ENCODE measurements around the gene ORC5.
A peak's percentile ranks its signal among the peaks of the same experiment; 100 is the strongest.

Gene ORC5

DNA sequence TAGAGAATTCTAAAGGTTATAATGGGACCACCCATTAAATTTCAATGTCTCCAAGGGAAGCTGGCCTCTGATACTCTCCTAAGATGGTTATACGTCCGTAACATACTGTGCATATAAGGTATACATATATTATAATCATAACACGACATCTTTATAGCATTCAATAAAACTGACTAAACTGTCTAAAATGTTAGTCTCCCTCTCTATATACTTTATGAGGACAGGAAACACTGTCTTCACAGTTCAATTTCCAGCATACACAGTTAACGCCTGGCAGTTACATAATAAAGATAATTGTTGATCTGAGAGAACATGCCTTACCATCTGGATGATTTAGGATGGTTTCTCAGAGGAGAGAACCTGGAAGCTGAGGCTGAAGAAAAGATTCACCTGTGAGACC, 1.2 kb upstream of the ORC5 start:
- H3K27ac ChIP-seq = no peak overlapping the region
- TF ChIP-seq, protein P1, sequence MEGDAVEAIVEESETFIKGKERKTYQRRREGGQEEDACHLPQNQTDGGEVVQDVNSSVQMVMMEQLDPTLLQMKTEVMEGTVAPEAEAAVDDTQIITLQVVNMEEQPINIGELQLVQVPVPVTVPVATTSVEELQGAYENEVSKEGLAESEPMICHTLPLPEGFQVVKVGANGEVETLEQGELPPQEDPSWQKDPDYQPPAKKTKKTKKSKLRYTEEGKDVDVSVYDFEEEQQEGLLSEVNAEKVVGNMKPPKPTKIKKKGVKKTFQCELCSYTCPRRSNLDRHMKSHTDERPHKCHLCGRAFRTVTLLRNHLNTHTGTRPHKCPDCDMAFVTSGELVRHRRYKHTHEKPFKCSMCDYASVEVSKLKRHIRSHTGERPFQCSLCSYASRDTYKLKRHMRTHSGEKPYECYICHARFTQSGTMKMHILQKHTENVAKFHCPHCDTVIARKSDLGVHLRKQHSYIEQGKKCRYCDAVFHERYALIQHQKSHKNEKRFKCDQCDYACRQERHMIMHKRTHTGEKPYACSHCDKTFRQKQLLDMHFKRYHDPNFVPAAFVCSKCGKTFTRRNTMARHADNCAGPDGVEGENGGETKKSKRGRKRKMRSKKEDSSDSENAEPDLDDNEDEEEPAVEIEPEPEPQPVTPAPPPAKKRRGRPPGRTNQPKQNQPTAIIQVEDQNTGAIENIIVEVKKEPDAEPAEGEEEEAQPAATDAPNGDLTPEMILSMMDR (conservative IDR thresholded peaks at IDR 0.05) = no peak
- no peak for TF ChIP-seq ZFX (IDR thresholded peaks at IDR 0.05)

DNA sequence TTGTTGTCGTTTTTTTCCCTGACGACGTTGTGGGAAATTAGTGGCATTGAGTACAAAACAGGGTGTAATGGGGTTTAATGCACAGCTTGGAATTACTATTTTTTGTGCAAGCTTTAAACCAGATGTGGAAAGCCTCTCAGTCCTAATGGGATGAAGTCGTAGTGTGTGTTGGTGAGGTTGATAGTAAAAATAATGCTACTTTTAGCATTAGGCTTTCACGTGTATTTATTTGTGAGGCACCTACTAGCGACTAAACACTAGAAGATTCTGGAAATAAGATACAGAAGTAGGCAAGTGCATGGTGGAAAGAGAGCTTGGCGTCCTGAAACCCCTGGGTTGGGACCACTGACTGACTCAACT, 588 bp upstream of the ORC5 start:
- H3K27ac ChIP-seq = peak overlapping the region; percentile 94

DNA sequence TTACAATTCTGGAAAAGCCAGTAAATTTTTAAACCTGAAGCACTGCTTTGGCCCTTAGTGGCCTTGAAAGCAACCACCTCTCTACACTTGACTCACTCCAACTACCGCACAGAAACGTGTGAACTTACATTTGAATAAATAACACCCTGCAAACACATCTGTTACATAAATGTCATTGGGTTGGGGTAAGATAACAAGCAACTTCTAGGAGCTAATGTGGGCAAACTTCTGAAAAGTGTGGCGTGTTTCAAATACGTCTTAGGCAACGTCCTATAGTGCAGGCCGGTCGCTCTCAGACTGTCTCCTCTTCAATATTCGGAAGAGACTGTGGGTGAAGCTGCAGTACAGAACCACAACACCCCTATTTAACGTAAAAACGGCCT, 474 bp downstream of the ORC5 start:
- H3K27ac ChIP-seq = peak overlapping the region; percentile 94
- TF ChIP-seq, protein P1 (conservative IDR thresholded peaks at IDR 0.05) = no peak

More for the DNA sequence above, 588 bp upstream of the ORC5 start:
- TF ChIP-seq, protein P1 (conservative IDR thresholded peaks at IDR 0.05) = no peak
- no peak for TF ChIP-seq ZFX (IDR thresholded peaks at IDR 0.05)

DNA sequence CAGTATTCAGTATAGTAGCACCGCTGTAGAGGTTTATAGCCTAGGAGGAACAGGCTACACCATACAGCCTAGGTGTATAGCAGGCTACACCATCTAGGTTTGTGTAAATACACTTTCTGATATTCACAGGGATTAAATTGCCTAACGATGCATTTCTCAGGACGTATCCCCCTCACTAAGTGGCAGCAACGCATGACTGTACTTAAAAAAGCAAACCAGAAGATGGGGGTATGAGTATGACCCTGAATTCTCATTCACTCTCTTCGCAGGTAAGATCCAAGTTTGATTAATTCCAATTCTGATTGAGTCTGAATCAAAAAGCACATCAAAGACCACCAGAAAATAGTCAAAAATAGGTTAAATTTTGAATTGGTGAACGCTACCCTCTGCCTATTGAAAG, 972 bp downstream of the ORC5 start:
- peak overlapping the region; percentile 94; the same call in 1 of the 2 replicates for H3K27ac ChIP-seq
- TF ChIP-seq ZFX (IDR thresholded peaks at IDR 0.05) = no peak
- TF ChIP-seq, protein P1 (conservative IDR thresholded peaks at IDR 0.05) = no peak

DNA sequence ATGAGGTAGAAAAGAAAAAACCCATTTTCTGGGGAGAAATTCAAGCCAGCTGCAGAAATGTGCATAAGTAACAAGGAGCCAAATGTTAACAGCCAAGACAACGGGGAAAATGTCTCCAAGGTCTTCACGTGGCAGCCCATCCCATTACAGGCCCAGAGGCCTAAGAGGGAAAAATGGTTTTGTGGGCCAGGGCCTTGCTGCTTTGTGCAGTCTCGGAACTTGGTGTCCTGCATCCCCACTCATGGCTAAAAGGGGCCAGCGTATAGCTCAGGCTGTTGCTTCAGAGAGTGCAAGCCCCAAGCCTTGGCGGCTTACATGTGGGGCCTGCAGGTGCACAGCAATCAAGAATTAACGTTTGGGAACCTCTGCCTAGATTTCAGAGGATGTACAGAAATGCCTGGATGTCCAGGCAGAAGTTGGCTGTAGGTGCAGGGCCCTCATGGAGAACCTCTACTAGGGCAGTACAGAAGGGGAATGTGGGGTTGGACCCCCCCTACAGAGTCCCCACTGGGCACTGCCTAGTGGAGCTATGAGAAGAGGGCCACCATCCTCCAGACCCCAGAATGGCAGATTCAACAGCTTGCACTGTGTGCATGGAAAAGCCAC, 9.0 kb downstream of the ORC5 start:
- H3K27ac ChIP-seq = no peak overlapping the region
- TF ChIP-seq, protein P1 (conservative IDR thresholded peaks at IDR 0.05) = no peak
- no peak for TF ChIP-seq ZFX (IDR thresholded peaks at IDR 0.05)

DNA sequence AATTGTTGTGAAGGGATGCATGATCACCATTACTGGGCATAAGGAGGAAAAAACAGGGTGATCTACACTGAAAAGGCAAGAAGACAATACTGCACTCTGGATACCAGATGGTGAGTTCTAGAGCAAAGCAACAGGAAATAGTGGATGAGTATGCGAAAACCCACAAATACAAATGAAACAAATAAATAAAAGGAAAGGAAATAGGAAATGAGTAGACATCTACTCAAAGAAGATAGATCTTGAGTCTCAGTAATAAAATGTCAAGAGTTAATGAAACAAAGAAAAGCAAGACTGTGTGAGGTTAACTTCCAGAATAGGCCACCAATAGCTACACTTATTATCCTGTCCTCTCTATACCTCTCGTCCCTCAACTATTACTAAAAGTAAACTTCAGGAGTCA, 11.7 kb downstream of the ORC5 start:
- TF ChIP-seq, protein P1 (conservative IDR thresholded peaks at IDR 0.05) = no peak
- TF ChIP-seq ZFX (IDR thresholded peaks at IDR 0.05) = no peak
- no peak overlapping the region for H3K27ac ChIP-seq

DNA sequence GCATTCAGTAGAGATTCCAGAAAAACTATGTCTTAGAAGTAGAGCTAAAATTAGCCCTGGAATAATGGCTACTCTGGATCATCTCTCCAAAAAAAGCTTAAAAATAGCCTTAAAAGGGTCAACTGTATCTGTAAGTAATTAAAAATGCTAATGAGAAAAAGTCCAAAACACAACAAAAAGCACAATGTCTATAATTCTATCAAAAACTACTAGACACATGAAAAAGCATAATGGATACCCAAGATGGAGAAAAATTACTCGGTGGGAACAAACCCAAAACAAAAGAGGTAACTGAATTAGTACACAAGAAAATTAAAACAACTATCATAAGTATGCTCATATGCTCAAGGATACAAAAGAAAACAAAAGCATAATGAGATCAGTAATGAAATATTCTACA, 15.4 kb downstream of the ORC5 start:
- no peak overlapping the region for H3K27ac ChIP-seq
- no peak for TF ChIP-seq ZFX (IDR thresholded peaks at IDR 0.05)
- TF ChIP-seq, protein P1 (conservative IDR thresholded peaks at IDR 0.05) = no peak
